Neural cell (in vitro differentiated cells): Measurements from ENCODE around the gene TSPAN14. TPM values are rescaled to one million over a fixed set of nuclear protein-coding genes. Genes with fewer than 3 reads are reported as not detected.

ENCODE experiments used
- H2AFZ ChIP-seq: fragments of 200-600, 300-800 bp; sonication (generic), shearing (Covaris generic); 2 replicates; pipeline ENCODE4 v1.6.0; 2014; ENCODE audit warnings: low read depth, mild to moderate bottlenecking, antibody characterized with exemption, low read length, moderate library complexity
- H3F3A ChIP-seq: fragments of 200-600 bp; shearing (Covaris generic); 2 replicates; pipeline ENCODE4 v1.6.1; 2016; ENCODE audit warnings: mild to moderate bottlenecking, moderate library complexity, mixed read lengths, antibody characterized with exemption, low read length; ENCODE audit not compliant: insufficient read depth, poor library complexity, severe bottlenecking
- H3K27ac ChIP-seq: fragments of 200-600, 300-800 bp; sonication (generic), shearing (Covaris generic); 2 replicates; pipeline ENCODE4 v1.5.1; 2014; ENCODE audit warnings: mild to moderate bottlenecking, low read length, moderate library complexity
- H3K27me3 ChIP-seq: fragments of 300-800, 200-600 bp; sonication (generic), shearing (Covaris generic); 2 replicates; pipeline ENCODE4 v1.6.0; 2014; ENCODE audit warnings: mild to moderate bottlenecking, low read depth, low read length, moderate library complexity; ENCODE audit not compliant: insufficient read depth
- H3K36me3 ChIP-seq: fragments of 300-800, 200-600 bp; sonication (generic), shearing (Covaris generic); 2 replicates; pipeline ENCODE4 v1.5.1; 2014; ENCODE audit warnings: mild to moderate bottlenecking, antibody characterized with exemption, low read length, moderate library complexity; ENCODE audit not compliant: insufficient read depth
- H3K4me2 ChIP-seq: fragments of 300-800, 200-600 bp; sonication (generic), shearing (Covaris generic); 2 replicates; pipeline ENCODE4 v1.6.0; 2014; ENCODE audit warnings: mild to moderate bottlenecking, low read length
- H3K4me3 ChIP-seq: fragments of 300-800, 200-600 bp; sonication (generic), shearing (Covaris generic); 2 replicates; pipeline ENCODE4 v1.5.1; 2014; ENCODE audit warnings: mild to moderate bottlenecking, low read length, moderate library complexity
- H3K79me2 ChIP-seq: fragments of 200-600 bp; shearing (Covaris generic); replicated peaks from 2 replicates; pipeline ENCODE4 v1.6.0; 2014; ENCODE audit warnings: mild to moderate bottlenecking, low read length, moderate library complexity; ENCODE audit not compliant: insufficient read depth
- H3K9ac ChIP-seq: fragments of 300-800, 200-600 bp; sonication (generic), shearing (Covaris generic); 2 replicates; pipeline ENCODE4 v1.6.1; 2016; ENCODE audit warnings: mild to moderate bottlenecking, low read length, mixed read lengths
- H3K9me2 ChIP-seq: fragments of 200-600 bp; shearing (Covaris generic); 2 replicates; pipeline ENCODE4 v1.6.1; 2016; ENCODE audit warnings: mild to moderate bottlenecking, low read length, mixed read lengths; ENCODE audit not compliant: insufficient read depth
- H3K9me3 ChIP-seq: fragments of 200-600, 300-800 bp; sonication (generic), shearing (Covaris generic); 2 replicates; pipeline ENCODE4 v1.6.1; 2016; ENCODE audit warnings: mild to moderate bottlenecking, mixed run types, low read length, moderate library complexity, mixed read lengths
- H4K20me1 ChIP-seq: fragments of 200-600 bp; shearing (Covaris generic); 2 replicates; pipeline ENCODE4 v1.6.1; 2016; ENCODE audit warnings: mild to moderate bottlenecking, mixed run types; ENCODE audit not compliant: insufficient read depth
- EP300 ChIP-seq: fragments of 450-650 bp; conservative IDR thresholded peaks from 2 replicates; pipeline ENCODE4 v1.6.1; 2014; ENCODE audit warnings: antibody characterized with exemption, mild to moderate bottlenecking, moderate library complexity; ENCODE audit not compliant: poor library complexity, severe bottlenecking
- EZH2 ChIP-seq: fragments of 200-600, 300-800 bp; shearing (Covaris generic), sonication (generic); IDR thresholded peaks from 2 replicates; pipeline ENCODE4 v1.6.1; 2014; ENCODE audit warnings: antibody characterized with exemption, low read length, borderline replicate concordance, mild to moderate bottlenecking; ENCODE audit not compliant: insufficient read depth, poor library complexity, severe bottlenecking
- MXI1 ChIP-seq: fragments of 450-650 bp; conservative IDR thresholded peaks from 2 replicates; pipeline ENCODE4 v1.6.1; 2014; ENCODE audit warnings: antibody characterized with exemption, mild to moderate bottlenecking; ENCODE audit not compliant: poor library complexity, severe bottlenecking
- POLR2AphosphoS5 ChIP-seq: IDR thresholded peaks from 2 replicates; pipeline ENCODE4 v1.6.1; 2012
- RAD21 ChIP-seq: fragments of 450-650 bp; conservative IDR thresholded peaks from 2 replicates; pipeline ENCODE4 v1.6.1; 2014; ENCODE audit warnings: antibody characterized with exemption, mild to moderate bottlenecking, moderate library complexity
- SMC3 ChIP-seq: fragments of 450-650 bp; conservative IDR thresholded peaks from 2 replicates; pipeline ENCODE4 v1.6.1; 2014; ENCODE audit warnings: antibody characterized with exemption, mild to moderate bottlenecking, moderate library complexity; ENCODE audit not compliant: poor library complexity
- TAF1 ChIP-seq: IDR thresholded peaks from 2 replicates; pipeline ENCODE4 v1.6.1; 2012; ENCODE audit warnings: low read depth
- polyA plus RNA-seq: library from polyadenylated mRNA; depleted of rRNA; stranded (reverse); fragments of >200 nt; gene quantifications from 2 replicates; pipeline ENCODE4 v1.2.3, GENCODE V29; 2014
- TF ChIP-seq, protein P1 (sequence below): fragments of 450-650 bp; IDR thresholded peaks from 2 replicates; pipeline ENCODE4 v1.5.1; 2014; ENCODE audit warnings: antibody characterized with exemption, mild to moderate bottlenecking, moderate library complexity; ENCODE audit not compliant: poor library complexity, severe bottlenecking
- TF ChIP-seq, protein P2 (sequence below): IDR thresholded peaks from 2 replicates; pipeline ENCODE4 v1.6.1; 2012; ENCODE audit warnings: borderline replicate concordance

The TSPAN14 gene
- polyA plus RNA-seq, 1 donor from 2014 or later: 26.3 TPM

DNA sequence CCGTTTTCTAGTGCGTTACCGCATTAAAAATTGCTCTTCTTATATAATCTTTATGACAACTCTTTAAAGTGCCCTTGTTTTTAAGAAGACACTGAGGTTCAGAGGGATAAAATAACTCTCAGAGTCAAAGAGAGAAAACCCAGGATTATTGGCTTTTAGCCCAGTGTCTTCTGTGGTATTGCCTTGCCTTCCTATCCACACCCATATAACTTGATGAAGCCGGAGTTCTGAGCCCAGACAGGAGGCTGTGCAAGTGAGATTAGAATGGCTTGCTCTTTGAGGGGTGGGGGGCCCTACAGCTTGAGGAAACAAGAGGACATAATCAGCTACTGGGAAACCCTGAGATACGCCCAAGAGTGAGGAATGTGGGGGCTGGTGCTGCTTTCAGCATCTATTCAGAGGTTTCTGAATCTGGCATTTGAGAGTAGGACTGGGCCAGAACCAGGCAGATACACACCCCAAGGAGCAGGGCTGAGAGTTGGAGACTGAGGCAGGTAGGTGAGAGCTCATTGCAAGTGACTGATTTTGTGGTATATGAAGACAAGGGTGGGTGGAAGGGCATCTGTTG, 43.4 kb upstream of the TSPAN14 start:
- no peaks in the 10 kb centered on the region for H4K20me1 ChIP-seq
- H3K36me3 ChIP-seq: no peaks in the 10 kb centered on the region
- no peak overlapping the region for H3K4me3 ChIP-seq
- no peak overlapping the region for H2AFZ ChIP-seq
- H3K27me3 ChIP-seq: no peaks in the 10 kb centered on the region
- H3K79me2 ChIP-seq: peaks cover 7% of the 10 kb centered on the region
- no peaks in the 10 kb centered on the region for H3F3A ChIP-seq
- H3K9me3 ChIP-seq: no peaks in the 10 kb centered on the region
- TF ChIP-seq EP300: no peak
- TF ChIP-seq EZH2: no peak
- TF ChIP-seq, protein P1, sequence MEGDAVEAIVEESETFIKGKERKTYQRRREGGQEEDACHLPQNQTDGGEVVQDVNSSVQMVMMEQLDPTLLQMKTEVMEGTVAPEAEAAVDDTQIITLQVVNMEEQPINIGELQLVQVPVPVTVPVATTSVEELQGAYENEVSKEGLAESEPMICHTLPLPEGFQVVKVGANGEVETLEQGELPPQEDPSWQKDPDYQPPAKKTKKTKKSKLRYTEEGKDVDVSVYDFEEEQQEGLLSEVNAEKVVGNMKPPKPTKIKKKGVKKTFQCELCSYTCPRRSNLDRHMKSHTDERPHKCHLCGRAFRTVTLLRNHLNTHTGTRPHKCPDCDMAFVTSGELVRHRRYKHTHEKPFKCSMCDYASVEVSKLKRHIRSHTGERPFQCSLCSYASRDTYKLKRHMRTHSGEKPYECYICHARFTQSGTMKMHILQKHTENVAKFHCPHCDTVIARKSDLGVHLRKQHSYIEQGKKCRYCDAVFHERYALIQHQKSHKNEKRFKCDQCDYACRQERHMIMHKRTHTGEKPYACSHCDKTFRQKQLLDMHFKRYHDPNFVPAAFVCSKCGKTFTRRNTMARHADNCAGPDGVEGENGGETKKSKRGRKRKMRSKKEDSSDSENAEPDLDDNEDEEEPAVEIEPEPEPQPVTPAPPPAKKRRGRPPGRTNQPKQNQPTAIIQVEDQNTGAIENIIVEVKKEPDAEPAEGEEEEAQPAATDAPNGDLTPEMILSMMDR: no peak
- TF ChIP-seq RAD21: no peak
- TF ChIP-seq, protein P2, sequence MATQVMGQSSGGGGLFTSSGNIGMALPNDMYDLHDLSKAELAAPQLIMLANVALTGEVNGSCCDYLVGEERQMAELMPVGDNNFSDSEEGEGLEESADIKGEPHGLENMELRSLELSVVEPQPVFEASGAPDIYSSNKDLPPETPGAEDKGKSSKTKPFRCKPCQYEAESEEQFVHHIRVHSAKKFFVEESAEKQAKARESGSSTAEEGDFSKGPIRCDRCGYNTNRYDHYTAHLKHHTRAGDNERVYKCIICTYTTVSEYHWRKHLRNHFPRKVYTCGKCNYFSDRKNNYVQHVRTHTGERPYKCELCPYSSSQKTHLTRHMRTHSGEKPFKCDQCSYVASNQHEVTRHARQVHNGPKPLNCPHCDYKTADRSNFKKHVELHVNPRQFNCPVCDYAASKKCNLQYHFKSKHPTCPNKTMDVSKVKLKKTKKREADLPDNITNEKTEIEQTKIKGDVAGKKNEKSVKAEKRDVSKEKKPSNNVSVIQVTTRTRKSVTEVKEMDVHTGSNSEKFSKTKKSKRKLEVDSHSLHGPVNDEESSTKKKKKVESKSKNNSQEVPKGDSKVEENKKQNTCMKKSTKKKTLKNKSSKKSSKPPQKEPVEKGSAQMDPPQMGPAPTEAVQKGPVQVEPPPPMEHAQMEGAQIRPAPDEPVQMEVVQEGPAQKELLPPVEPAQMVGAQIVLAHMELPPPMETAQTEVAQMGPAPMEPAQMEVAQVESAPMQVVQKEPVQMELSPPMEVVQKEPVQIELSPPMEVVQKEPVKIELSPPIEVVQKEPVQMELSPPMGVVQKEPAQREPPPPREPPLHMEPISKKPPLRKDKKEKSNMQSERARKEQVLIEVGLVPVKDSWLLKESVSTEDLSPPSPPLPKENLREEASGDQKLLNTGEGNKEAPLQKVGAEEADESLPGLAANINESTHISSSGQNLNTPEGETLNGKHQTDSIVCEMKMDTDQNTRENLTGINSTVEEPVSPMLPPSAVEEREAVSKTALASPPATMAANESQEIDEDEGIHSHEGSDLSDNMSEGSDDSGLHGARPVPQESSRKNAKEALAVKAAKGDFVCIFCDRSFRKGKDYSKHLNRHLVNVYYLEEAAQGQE: no peak
- TF ChIP-seq POLR2AphosphoS5: no peak
- TF ChIP-seq SMC3: no peak
- TF ChIP-seq MXI1: no peak
- no peak for TF ChIP-seq TAF1
- H3K4me2 ChIP-seq: no peak overlapping the region
- no peak overlapping the region for H3K27ac ChIP-seq
- no peaks in the 10 kb centered on the region for H3K9me2 ChIP-seq
- H3K9ac ChIP-seq: no peak overlapping the region

DNA sequence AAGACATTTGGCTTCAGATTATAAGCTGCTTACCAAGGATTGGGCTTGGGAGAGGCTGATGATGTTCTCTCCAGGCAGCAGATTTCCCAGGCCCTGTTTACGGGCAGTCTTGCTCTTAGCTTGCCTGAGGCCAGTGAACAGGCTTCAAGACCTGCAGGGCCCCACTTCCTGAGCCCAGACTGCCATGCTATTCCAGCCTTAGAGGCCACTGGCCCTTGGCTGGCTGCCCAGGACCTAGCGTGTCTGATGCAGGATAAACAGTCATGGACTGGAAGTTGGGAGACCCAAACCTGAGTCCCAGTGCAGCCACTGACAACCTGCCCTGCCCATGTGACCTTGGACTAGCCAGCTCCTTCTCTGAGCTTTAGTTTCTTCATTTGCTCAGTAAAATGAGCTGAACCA, 42.8 kb upstream of the TSPAN14 start:
- Histone ChIP-seq H3K79me2 (peaks cover 7% of the 10 kb centered on the region), H3K36me3 (no peaks in the 10 kb centered on the region), H2AFZ (no peak overlapping the region), H3K4me3 (no peak overlapping the region), H3K4me2 (no peak overlapping the region), H3K9me2 (no peaks in the 10 kb centered on the region), H3K9ac (no peak overlapping the region), H3K27me3 (no peaks in the 10 kb centered on the region), H3K9me3 (no peaks in the 10 kb centered on the region), H3F3A (no peaks in the 10 kb centered on the region), H4K20me1 (no peaks in the 10 kb centered on the region), H3K27ac (no peak overlapping the region)
- no peak for TF ChIP-seq EP300

DNA sequence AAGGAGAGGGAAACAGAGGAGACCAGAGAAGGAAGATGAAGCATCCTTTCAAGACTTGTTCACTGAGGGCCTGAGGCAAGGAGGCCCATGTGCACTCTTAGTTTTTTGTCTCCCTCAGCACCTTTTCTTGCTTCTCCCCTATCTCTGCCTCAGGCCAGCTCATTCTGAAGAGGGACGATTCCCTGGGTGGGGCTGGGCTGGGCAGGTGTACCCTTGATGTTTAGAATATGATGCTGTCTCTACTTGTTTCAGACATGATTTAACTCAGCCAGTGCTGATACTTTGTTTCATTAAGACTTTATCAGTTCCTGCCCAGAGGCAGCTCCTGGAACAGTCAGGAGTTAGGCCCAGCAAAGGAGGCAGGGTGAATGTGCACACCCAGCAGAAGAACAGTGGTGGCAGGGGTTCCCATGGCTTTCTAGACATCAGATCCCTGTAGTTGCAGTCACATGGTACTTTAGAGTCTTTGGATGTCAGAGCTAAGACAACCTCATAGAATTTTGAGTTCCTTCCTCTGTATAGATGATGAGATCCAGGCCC, 42.4 kb upstream of the TSPAN14 start:
- Histone ChIP-seq H3K9me3 (no peaks in the 10 kb centered on the region), H3K4me3 (no peak overlapping the region), H3F3A (no peaks in the 10 kb centered on the region), H3K9ac (no peak overlapping the region), H3K27me3 (no peaks in the 10 kb centered on the region), H3K27ac (no peak overlapping the region), H3K79me2 (peaks cover 7% of the 10 kb centered on the region), H2AFZ (no peak overlapping the region), H3K4me2 (no peak overlapping the region), H3K9me2 (no peaks in the 10 kb centered on the region), H4K20me1 (no peaks in the 10 kb centered on the region), H3K36me3 (no peaks in the 10 kb centered on the region)
- TF ChIP-seq, protein P1: no peak
- no peak for TF ChIP-seq EZH2
